Immature natural killer cell (primary cell): ENCODE results near the gene C11orf52. TPM values are rescaled to one million over a fixed set of nuclear protein-coding genes. Genes with fewer than 3 reads are reported as not detected.

Source experiments
- DNase-seq, 3 donors: peaks; one replicate each; pipeline ENCODE4 v3.0.0; 2022; ENCODE audit warnings: mixed read lengths in 1 of 3
- H3K27ac Mint-ChIP-seq, 6 donors: one replicate each; pipeline ENCODE4 v1.8.0; 2020; ENCODE audit warnings: mixed read lengths in 6 of 6, mild to moderate bottlenecking in 5 of 6, inconsistent platforms in 4 of 6, moderate library complexity in 3 of 6
- H3K27me3 Mint-ChIP-seq, 3 donors: one replicate each; pipeline ENCODE4 v1.8.0; 2020 to 2021; ENCODE audit warnings: low read depth in 3 of 3, mild to moderate bottlenecking in 3 of 3, mixed read lengths in 3 of 3, moderate library complexity in 3 of 3, inconsistent platforms in 1 of 3
- H3K36me3 Mint-ChIP-seq, 3 donors: one replicate each; pipeline ENCODE4 v1.8.0; 2020; ENCODE audit warnings: mixed read lengths in 3 of 3, inconsistent platforms in 2 of 3, mild to moderate bottlenecking in 2 of 3
- H3K4me1 Mint-ChIP-seq, 2 donors: one replicate each; pipeline ENCODE4 v1.8.0; 2020; ENCODE audit warnings: inconsistent platforms in 2 of 2, mild to moderate bottlenecking in 2 of 2, mixed read lengths in 2 of 2, moderate library complexity in 1 of 2
- H3K4me3 Mint-ChIP-seq, 5 donors: one replicate each; pipeline ENCODE4 v1.8.0; 2020; ENCODE audit warnings: mild to moderate bottlenecking in 5 of 5, mixed read lengths in 5 of 5, inconsistent platforms in 3 of 5, moderate library complexity in 3 of 5
- H3K9me3 Mint-ChIP-seq, 6 donors: one replicate each; pipeline ENCODE4 v1.8.0; 2020; ENCODE audit warnings: mild to moderate bottlenecking in 6 of 6, mixed read lengths in 6 of 6, inconsistent platforms in 4 of 6, moderate library complexity in 3 of 6
- polyA plus RNA-seq, 3 donors: library from polyadenylated mRNA; unstranded; fragments of 300-500 nt; fragmentation: Illumina TruSeq; gene quantifications; one replicate each; pipeline ENCODE4 v1.2.3, GENCODE V29; 2021

Gene C11orf52
- polyA plus RNA-seq, 3 donors from 2014 or later: not detected

DNA sequence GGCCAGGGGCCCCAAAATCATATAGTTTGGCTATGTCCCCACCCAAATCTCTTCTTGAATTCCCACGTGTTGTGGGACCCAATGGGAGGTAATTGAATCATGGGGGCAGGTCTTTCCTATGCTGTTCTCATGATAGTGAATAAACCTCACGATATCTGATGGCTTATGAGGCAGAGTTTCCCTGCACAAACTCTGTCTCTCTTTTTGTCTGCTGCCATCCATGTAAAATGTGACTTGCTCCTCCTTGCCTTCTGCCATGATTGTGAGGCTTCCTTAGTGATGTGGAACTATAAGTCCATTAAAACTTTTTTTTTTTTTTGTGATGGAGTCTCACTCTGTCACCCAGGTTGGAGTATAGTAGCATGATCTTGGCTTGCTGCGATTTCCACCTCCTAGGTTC is 32.9 kb downstream of the C11orf52 start:
- Mint-ChIP-seq H3K27ac (peak overlapping the region in 1 of 6 donors; percentile 28), H3K4me3 (peak overlapping the region in 1 of 5 donors; percentile 30), H3K27me3 (peaks cover 0 to 6% (median 0%) of the 10 kb centered on the region in 3 donors), H3K36me3 (no peaks in the 10 kb centered on the region), H3K4me1 (peaks cover 19 to 20% of the 10 kb centered on the region in 2 donors), H3K9me3 (no peaks in the 10 kb centered on the region)
- no peak for DNase-seq

DNA sequence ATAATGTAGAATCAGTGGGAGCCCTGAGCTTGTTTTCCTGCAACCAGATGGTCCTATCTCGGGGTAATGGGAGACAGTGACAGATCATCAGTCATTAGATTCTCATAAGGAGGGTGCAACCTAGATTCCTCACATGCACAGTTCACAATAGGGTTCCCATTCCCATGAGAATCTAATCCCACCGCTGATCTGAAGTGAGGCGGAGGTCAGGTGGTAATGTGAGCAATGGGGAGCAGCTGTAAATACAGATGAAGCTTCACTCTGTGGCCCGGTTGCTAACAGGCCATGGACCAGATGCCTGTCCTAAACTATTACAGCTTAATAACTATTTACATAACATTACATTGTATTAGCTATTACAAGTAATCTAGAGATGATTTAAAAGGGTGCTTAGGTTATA is 35.4 kb downstream of the C11orf52 start:
- Mint-ChIP-seq H3K9me3 (no peaks in the 10 kb centered on the region), H3K27ac (no peak overlapping the region), H3K4me3 (no peak overlapping the region), H3K27me3 (peaks cover 0 to 5% (median 0%) of the 10 kb centered on the region in 3 donors), H3K36me3 (no peaks in the 10 kb centered on the region), H3K4me1 (peaks cover 11% of the 10 kb centered on the region in 2 donors)
- DNase-seq: no peak

DNA sequence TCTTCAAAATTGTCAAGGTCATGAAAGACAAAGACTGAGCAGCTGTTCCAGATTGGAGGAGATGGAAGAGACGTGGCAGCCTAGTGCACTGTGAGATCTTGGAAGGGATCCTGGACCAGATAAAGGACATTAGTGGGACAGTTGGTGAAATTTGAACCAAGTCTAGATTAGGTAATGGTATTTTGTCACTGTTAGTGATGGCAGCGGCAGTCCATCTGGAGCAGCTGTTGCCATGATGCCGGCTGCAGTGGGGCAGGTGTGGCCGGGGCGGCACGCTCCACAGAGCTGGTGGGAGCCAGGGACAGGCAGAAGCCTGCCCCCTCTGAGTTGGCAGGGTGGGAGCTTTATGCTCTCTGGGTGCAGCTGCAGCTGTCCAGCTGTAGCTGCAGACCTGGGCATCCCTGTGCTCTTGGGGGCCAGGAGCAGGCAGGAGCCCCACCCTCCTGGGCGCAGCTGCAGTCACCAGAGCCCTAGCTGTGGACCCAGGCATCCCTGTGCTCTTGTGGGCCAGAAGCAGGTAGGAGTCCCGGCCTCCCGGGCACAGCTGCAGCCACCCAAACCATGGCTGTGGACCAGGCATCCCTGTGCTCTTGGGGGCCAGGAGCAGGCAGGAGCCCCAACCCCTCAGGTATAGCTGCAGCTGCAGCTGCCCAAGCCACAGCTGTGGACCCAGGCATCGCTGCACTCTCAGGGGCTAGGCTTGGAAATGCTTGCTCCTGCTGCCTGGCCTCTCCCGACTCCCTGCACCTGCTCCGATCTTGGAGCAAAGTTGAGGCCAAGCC is 39.1 kb downstream of the C11orf52 start:
- no peaks in the 10 kb centered on the region for H3K27me3 Mint-ChIP-seq
- H3K9me3 Mint-ChIP-seq: no peaks in the 10 kb centered on the region
- DNase-seq: no peak
- no peaks in the 10 kb centered on the region for H3K4me1 Mint-ChIP-seq
- no peak overlapping the region for H3K27ac Mint-ChIP-seq
- no peak overlapping the region for H3K4me3 Mint-ChIP-seq
- no peaks in the 10 kb centered on the region for H3K36me3 Mint-ChIP-seq

GRCh38 chr11:111960916-111961315 is 42.2 kb downstream of the C11orf52 start:
- Mint-ChIP-seq H3K9me3 (no peaks in the 10 kb centered on the region), H3K27me3 (no peaks in the 10 kb centered on the region), H3K27ac (no peak overlapping the region), H3K4me1 (no peaks in the 10 kb centered on the region), H3K4me3 (no peak overlapping the region), H3K36me3 (no peaks in the 10 kb centered on the region)
- DNase-seq: no peak

- Mint-ChIP-seq H3K27me3 (no peaks in the 10 kb centered on the region), H3K36me3 (no peaks in the 10 kb centered on the region), H3K4me3 (no peak overlapping the region), H3K9me3 (no peaks in the 10 kb centered on the region), H3K4me1 (no peaks in the 10 kb centered on the region), H3K27ac (no peak overlapping the region)
- DNase-seq: no peak
Observed at GRCh38 chr11:111961389-111962300, 42.9 kb downstream of the C11orf52 start.

GRCh38 chr11:111963931-111964340 is 45.2 kb downstream of the C11orf52 start:
- Mint-ChIP-seq H3K4me3 (no peak overlapping the region), H3K27me3 (peaks cover 0 to 1% (median 0%) of the 10 kb centered on the region in 3 donors), H3K4me1 (no peaks in the 10 kb centered on the region), H3K9me3 (no peaks in the 10 kb centered on the region), H3K36me3 (no peaks in the 10 kb centered on the region), H3K27ac (no peak overlapping the region)
- DNase-seq: no peak

DNA sequence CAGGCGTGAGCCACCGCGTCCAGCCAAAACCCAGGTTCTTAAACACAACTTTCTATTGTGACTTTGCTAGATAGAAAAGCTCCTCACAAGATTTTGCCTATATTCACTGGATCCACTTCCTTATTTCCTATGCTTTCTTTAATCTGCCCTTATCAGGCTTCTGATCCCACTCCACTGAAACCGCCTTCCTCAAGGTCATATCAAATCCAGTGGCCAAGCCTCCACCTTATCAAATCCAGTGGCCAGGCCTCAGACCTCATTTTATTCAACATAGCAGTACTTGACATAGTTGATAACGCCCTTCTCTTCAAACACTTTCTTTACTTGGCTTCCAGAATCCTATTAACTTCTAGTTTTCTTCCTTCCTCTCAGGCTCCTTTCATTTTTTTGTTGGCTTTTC is 48.0 kb downstream of the C11orf52 start:
- H3K4me3 Mint-ChIP-seq: no peak overlapping the region
- peaks cover 0 to 4% (median 1%) of the 10 kb centered on the region in 3 donors for H3K27me3 Mint-ChIP-seq
- no peaks in the 10 kb centered on the region for H3K4me1 Mint-ChIP-seq
- H3K36me3 Mint-ChIP-seq: no peaks in the 10 kb centered on the region
- peak overlapping the region in 1 of 6 donors; percentile 63 for H3K27ac Mint-ChIP-seq
- H3K9me3 Mint-ChIP-seq: no peaks in the 10 kb centered on the region
- no peak for DNase-seq

GRCh38 chr11:111967649-111968048 is 48.9 kb downstream of the C11orf52 start:
- Mint-ChIP-seq H3K36me3 (no peaks in the 10 kb centered on the region), H3K9me3 (no peaks in the 10 kb centered on the region), H3K27ac (no peak overlapping the region), H3K4me1 (no peaks in the 10 kb centered on the region), H3K4me3 (no peak overlapping the region), H3K27me3 (peaks cover 1 to 4% (median 2%) of the 10 kb centered on the region in 3 donors)
- no peak for DNase-seq

- no peaks in the 10 kb centered on the region for H3K36me3 Mint-ChIP-seq
- no peak overlapping the region for H3K27ac Mint-ChIP-seq
- H3K4me3 Mint-ChIP-seq: no peak overlapping the region
- peaks cover 1 to 4% (median 2%) of the 10 kb centered on the region in 3 donors for H3K27me3 Mint-ChIP-seq
- H3K4me1 Mint-ChIP-seq: no peaks in the 10 kb centered on the region
- no peak for DNase-seq
- no peaks in the 10 kb centered on the region for H3K9me3 Mint-ChIP-seq
Observed at GRCh38 chr11:111969344-111969743, 50.6 kb downstream of the C11orf52 start.

GRCh38 chr11:111974446-111974845 is 55.7 kb downstream of the C11orf52 start:
- H3K36me3 Mint-ChIP-seq: peaks cover 0 to 3% (median 0%) of the 10 kb centered on the region in 3 donors
- peaks cover 6 to 13% (median 6%) of the 10 kb centered on the region in 3 donors for H3K27me3 Mint-ChIP-seq
- H3K4me1 Mint-ChIP-seq: peaks cover 9% of the 10 kb centered on the region in 2 donors
- H3K27ac Mint-ChIP-seq: no peak overlapping the region
- H3K4me3 Mint-ChIP-seq: no peak overlapping the region
- H3K9me3 Mint-ChIP-seq: no peaks in the 10 kb centered on the region
- no peak for DNase-seq

GRCh38 chr11:111975076-111975806 is 56.5 kb downstream of the C11orf52 start:
- H3K4me1 Mint-ChIP-seq: peaks cover 9% of the 10 kb centered on the region in 2 donors
- DNase-seq: no peak
- H3K9me3 Mint-ChIP-seq: no peaks in the 10 kb centered on the region
- peaks cover 0 to 3% (median 0%) of the 10 kb centered on the region in 3 donors for H3K36me3 Mint-ChIP-seq
- no peak overlapping the region for H3K4me3 Mint-ChIP-seq
- H3K27ac Mint-ChIP-seq: no peak overlapping the region
- H3K27me3 Mint-ChIP-seq: peaks cover 3 to 13% (median 6%) of the 10 kb centered on the region in 3 donors

- no peaks in the 10 kb centered on the region for H3K9me3 Mint-ChIP-seq
- H3K27ac Mint-ChIP-seq: no peak overlapping the region
- H3K36me3 Mint-ChIP-seq: peaks cover 0 to 3% (median 0%) of the 10 kb centered on the region in 3 donors
- DNase-seq: no peak
- peaks cover 9% of the 10 kb centered on the region in 2 donors for H3K4me1 Mint-ChIP-seq
- H3K27me3 Mint-ChIP-seq: peaks cover 5 to 15% (median 6%) of the 10 kb centered on the region in 3 donors
- H3K4me3 Mint-ChIP-seq: peak overlapping the region; percentile 41 to 76 (median 52)
Observed at GRCh38 chr11:111976119-111976766, 57.5 kb downstream of the C11orf52 start.
